Lower leg skin (tissue), 4 donors: ENCODE measurements around the gene TBCD. TPM values are rescaled to one million over a fixed set of nuclear protein-coding genes. Genes with fewer than 3 reads are reported as not detected.

Experiments used
- DNase-seq, 2 donors: peaks; one replicate each; pipeline ENCODE4 v3.0.0-alpha.2; 2019; ENCODE audit warnings: low spot score in 2 of 2
- H3K4me3 ChIP-seq: fragments of 200-600 bp; sonication (generic); 2 replicates; pipeline ENCODE4 v1.5.1; 2017; ENCODE audit warnings: mild to moderate bottlenecking, low read depth; ENCODE audit not compliant: poor library complexity, severe bottlenecking
- CTCF ChIP-seq, 3 donors: fragments of 450-650 bp; IDR thresholded peaks; one replicate each; pipeline ENCODE4 v1.5.1; 2016; ENCODE audit warnings: antibody characterized with exemption in 3 of 3, mild to moderate bottlenecking in 3 of 3, moderate library complexity in 2 of 3
- POLR2A ChIP-seq, 2 donors: fragments of 450-650 bp; IDR thresholded peaks; one replicate each; pipeline ENCODE4 v1.6.1; 2016 to 2017; ENCODE audit warnings: antibody characterized with exemption in 2 of 2, mild to moderate bottlenecking in 1 of 2, moderate library complexity in 1 of 2
- WGBS, 2 donors: methylation state at CpG; one replicate each; pipeline ENCODE4 v1.1.5; 2018; 5-methylcytosine and 5-hydroxymethylcytosine counted together
- intact Hi-C: fragments of 100-400 bp; cut with DNase I; formaldehyde crosslinking; loops from one replicate; pipeline ENCODE4 v1.15.0; 2023; ENCODE audit warnings: low total_unique reads
- total RNA-seq, 4 donors: library from RNA; depleted of rRNA; stranded (reverse); fragments of >200 nt; gene quantifications; one replicate each; pipeline ENCODE4 v1.1.0, GENCODE V29; 2016

Gene TBCD
- total RNA-seq, 4 donors from 2014 or later, result 38.7 to 73.4 (median 51.5) TPM

- TF ChIP-seq CTCF (IDR thresholded peaks at IDR 0.05) (no peak), POLR2A (IDR thresholded peaks at IDR 0.05) (no peak)
- no peak overlapping the region for H3K4me3 ChIP-seq
- no peak for DNase-seq
- WGBS, 2 donors, result 76 to 84% methylated on average over 19 of the region's 19 CpGs
- intact Hi-C loops, result loop anchor here (10.0 kb wide), 1 partner anchor 133 kb away; no protein-coding TSS in a partner anchor
Observed at GRCh38 chr17:82917699-82918345, 166.0 kb downstream of the TBCD start.

GRCh38 chr17:82918508-82918907, 166.6 kb downstream of the TBCD start:
- DNase-seq, result no peak
- WGBS, 2 donors, result 94 to 97% methylated on average over 19 of the region's 19 CpGs

GRCh38 chr17:82920150-82920549, 168.3 kb downstream of the TBCD start:
- no peak overlapping the region for H3K4me3 ChIP-seq
- WGBS, 2 donors, result 89% methylated on average over 12 to 15 of the region's 15 CpGs
- no peak for DNase-seq
- TF ChIP-seq CTCF (IDR thresholded peaks at IDR 0.05) (no peak), POLR2A (IDR thresholded peaks at IDR 0.05) (no peak)
- intact Hi-C loops, result no loop called here

More at GRCh38 chr17:82918508-82918907, 166.6 kb downstream of the TBCD start:
- H3K4me3 ChIP-seq, result no peak overlapping the region
- TF ChIP-seq CTCF (IDR thresholded peaks at IDR 0.05), result no peak
- TF ChIP-seq POLR2A (IDR thresholded peaks at IDR 0.05), result no peak
- intact Hi-C loops, result loop anchor here (10.0 kb wide), 1 partner anchor 134 kb away; no protein-coding TSS in a partner anchor

GRCh38 chr17:82920715-82921114, 168.8 kb downstream of the TBCD start:
- intact Hi-C loops, result no loop called here
- DNase-seq, result no peak
- no peak overlapping the region for H3K4me3 ChIP-seq
- 93 to 96% methylated on average over 16 of the region's 16 CpGs for WGBS, 2 donors
- TF ChIP-seq CTCF (IDR thresholded peaks at IDR 0.05) (no peak), POLR2A (IDR thresholded peaks at IDR 0.05) (no peak)

GRCh38 chr17:82921426-82921825, 169.6 kb downstream of the TBCD start:
- 89 to 96% methylated on average over 13 of the region's 13 CpGs for WGBS, 2 donors
- no peak overlapping the region for H3K4me3 ChIP-seq
- DNase-seq, result no peak
- TF ChIP-seq POLR2A (IDR thresholded peaks at IDR 0.05), result no peak
- TF ChIP-seq CTCF (IDR thresholded peaks at IDR 0.05), result no peak
- intact Hi-C loops, result no loop called here

- 91 to 96% methylated on average over 19 of the region's 19 CpGs for WGBS, 2 donors
- no peak for DNase-seq
- TF ChIP-seq POLR2A (IDR thresholded peaks at IDR 0.05), result no peak
- TF ChIP-seq CTCF (IDR thresholded peaks at IDR 0.05), result no peak
- intact Hi-C loops, result no loop called here
- no peak overlapping the region for H3K4me3 ChIP-seq
Observed at GRCh38 chr17:82922646-82923045, 170.8 kb downstream of the TBCD start.
